ENCODE results near the gene MPEG1.
A peak's percentile ranks its signal among the peaks of the same experiment; 100 is the strongest.

Gene MPEG1, protein sequence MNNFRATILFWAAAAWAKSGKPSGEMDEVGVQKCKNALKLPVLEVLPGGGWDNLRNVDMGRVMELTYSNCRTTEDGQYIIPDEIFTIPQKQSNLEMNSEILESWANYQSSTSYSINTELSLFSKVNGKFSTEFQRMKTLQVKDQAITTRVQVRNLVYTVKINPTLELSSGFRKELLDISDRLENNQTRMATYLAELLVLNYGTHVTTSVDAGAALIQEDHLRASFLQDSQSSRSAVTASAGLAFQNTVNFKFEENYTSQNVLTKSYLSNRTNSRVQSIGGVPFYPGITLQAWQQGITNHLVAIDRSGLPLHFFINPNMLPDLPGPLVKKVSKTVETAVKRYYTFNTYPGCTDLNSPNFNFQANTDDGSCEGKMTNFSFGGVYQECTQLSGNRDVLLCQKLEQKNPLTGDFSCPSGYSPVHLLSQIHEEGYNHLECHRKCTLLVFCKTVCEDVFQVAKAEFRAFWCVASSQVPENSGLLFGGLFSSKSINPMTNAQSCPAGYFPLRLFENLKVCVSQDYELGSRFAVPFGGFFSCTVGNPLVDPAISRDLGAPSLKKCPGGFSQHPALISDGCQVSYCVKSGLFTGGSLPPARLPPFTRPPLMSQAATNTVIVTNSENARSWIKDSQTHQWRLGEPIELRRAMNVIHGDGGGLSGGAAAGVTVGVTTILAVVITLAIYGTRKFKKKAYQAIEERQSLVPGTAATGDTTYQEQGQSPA

DNA sequence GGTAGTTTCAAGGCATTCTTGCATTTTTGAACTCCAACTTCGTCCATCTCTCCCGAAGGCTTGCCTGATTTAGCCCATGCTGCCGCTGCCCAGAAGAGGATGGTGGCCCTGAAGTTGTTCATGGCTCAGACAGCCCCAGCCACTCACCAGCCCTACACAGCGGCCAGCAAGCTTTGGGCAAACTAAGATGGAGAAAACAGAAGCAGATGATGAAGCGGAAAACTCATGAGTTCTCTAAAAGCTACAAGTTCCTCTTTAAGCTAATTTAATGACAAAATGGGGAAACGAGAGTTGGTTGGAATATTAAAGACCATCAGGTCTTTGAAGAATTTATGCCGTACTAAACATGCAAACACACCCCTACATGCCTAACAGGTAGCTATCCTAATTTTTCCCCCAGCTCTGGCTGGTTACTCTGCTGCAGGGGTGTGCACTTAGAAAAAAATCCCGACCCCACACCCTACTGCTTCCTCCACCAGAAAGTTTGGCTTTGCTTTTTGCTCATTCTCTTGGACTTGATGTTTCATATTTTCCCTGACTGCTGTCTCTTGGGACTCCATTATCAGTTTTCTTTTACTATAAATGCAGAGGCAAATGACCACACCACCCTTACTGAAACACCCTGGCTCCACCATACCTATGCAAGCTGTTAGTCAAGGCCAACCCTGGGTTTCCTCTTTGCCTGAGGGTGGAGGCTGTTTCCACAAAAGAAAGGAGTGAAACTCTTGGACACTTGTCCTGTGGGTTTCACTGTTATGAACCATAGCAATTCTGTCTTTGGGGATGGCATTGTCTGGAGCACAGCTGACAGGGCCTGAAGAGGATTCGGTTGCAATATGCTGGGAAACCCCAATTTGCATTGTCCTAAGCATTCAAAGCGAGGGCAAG is at the start of gene MPEG1:
Gene MPEG1, minus strand, starts transcription at position 184 of the 888 bp plus-strand sequence. Its CDS starts 62 bp downstream, at position 122.
- DNase-seq (ENCODE audit: low read depth) = no peak

DNA sequence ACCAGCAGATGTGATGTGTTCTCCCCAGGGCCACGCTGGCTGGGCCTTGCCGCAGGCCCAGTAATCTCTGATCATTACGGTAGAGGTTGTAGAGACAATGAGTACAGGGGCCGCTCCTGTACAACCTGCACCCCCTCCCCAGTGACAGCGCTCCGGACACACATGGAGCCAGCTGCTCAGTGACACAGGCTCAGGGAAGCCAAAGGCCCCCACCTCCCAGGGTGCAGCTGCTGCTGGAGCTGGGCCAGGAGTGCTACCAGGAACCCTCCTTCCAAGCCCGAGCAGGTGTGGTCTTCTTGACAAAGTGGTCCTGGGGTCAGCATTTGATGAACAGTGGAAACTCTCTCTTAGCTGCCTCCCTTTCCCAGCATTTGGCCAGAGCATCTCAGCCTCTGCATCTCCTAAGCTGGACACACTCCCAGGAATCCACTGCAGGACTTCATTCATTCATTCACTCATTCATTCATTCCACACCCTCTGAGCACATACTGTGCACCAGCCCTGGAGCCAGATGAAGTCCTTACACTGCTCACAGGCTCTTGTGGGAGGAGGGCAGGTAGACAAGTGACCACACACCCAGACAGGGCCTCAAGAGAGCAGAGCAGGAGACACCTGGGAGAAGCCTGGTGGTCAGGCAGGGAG is 49.6 kb upstream of the MPEG1 start:
- DNase-seq (ENCODE audit: low read depth) = no peak

DNA sequence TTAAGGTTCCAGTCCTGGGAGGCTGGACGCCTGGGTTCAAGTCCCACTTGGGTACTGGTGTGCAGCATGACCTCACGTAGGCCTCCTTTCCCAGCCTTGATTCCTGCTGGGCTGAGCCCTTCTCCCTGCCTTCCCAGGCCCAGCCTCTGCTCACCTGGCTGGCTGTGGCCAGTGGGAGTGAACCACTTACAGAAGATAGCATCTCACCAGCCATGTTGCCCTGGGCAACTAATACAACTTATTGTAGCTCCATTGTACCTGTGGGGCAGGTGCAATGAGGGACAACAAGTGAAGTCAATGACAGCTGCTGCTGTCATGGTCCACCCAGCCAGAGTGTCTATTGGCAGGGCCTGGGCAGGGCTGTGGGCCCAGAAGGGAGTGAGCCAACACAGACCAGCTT is 48.4 kb upstream of the MPEG1 start:
- no peak for DNase-seq (ENCODE audit: low read depth)

- no peak for DNase-seq (ENCODE audit: low read depth)
Observed at GRCh38 chr11:59259867-59260475, 47.2 kb upstream of the MPEG1 start.

DNA sequence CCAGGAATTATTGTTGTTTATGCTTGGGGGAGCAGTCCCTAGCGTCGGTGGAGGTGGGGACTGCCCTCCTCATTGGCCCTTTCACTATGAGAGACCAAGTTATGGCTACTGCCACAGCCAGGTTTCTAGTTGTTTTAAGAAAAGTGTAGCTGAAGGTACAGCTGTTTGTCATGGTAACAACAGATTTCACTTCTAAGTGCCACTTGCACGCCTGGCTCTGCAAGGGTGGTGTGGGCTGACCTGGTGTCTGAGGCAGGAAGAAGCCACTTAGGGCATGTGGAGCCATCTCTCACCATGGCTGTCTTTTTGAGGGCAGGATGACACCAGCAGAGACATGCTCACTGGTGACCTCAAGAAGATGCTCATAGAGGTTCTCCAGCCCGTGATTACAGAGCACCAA is 46.3 kb upstream of the MPEG1 start:
- DNase-seq (ENCODE audit: low read depth) = no peak

DNA sequence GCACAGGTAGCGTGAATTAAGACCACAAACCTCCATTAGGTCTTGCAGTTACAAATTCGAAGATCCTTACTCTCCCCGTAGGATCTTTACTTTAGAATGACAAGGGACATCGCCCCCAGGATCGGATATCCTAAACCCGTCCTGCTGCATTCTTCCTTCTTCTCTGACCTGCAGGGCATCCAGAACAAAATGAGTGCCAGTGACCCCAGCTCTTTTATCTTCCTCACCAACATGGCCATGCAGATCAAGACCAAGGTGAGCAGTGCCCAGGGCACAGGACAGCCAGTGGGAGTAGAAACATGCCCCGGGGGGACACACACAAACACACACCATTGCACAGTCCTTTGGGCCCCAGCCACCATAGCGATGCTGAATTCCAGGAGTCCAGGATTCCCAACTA is 42.6 kb upstream of the MPEG1 start:
- DNase-seq (ENCODE audit: low read depth) = no peak

DNA sequence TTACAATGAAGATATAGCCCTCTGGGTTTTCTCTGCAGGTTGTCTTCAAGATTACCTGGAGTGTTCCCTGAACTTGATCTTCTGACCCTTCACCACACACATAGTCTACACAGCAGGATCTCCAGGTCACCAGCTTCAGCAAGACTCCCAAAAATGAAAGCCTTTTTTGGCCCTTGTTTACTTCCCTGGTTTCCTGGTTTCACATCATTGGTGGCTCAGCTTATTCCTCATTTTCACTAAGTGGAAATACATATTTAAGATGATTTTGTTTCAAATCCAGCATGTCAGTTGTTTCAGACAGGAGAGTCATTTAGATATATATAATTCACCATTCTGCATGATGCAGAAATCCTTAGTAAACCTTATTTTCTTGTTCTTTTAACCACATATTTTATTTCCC is 41.6 kb upstream of the MPEG1 start:
- no peak for DNase-seq (ENCODE audit: low read depth)

DNA sequence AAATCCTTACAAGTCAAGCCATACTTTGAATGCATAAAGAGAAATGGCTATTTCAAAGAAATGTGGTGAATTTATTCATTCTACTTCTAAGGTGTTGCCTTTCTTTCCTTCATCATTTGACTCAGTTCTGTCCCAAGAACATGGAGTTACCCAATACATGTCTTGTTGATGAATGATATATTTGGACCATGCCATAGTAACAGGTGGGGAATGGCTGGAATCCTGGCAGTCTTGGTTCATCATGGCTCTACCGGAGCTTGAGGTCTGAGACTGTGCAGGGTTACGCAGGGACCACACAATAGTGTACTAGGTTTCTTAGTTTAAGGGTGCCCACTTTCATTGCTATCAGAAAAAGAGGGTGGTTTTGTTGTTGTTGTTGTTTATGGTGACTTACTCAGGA is 40.3 kb upstream of the MPEG1 start:
- no peak for DNase-seq (ENCODE audit: low read depth)

DNA sequence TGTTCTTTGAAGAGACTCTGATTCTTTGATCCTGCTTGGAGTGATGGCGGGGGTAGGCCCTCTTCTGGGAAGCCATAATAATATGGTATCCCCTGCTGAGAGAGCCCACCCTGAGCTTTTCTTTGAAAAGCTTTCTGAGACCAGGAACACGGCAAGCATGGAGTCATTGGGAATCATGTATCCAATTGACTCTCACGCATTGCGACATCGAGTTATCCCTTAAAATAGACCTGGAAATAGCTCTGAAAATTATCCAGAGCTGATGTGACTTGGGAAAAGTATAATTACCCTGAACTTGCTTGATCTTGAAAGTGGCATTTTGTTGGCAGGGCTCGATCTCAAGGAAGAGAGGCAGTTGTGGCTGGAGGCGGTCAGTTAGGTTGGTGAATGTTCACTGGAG is 36.8 kb upstream of the MPEG1 start:
- DNase-seq (ENCODE audit: low read depth) = no peak

- DNase-seq (ENCODE audit: low read depth) = peak; percentile 28
Observed at GRCh38 chr11:59247531-59248227, 35.0 kb upstream of the MPEG1 start.

DNA sequence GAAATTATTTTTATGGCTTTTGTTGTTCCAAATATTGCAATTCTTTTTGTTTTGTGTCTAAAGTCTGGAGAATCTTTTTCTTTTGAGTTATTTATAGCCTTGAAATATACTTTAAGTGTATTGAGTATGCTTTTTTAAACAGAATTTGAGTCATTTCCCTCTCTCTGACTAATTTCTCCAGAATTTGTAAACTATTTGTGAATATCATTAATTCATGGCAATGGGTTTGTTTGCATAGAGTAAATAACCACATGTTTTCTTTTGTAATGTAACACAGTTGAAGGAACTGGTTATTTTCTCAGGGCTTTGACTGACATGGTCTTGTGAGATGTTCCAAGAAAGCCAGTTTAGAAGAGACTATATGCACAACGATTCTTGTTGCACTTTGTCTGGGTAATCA is 30.9 kb upstream of the MPEG1 start:
- DNase-seq (ENCODE audit: low read depth) = peak; percentile 37

GRCh38 chr11:59240322-59240721 is 27.6 kb upstream of the MPEG1 start:
- DNase-seq (ENCODE audit: low read depth) = no peak

DNA sequence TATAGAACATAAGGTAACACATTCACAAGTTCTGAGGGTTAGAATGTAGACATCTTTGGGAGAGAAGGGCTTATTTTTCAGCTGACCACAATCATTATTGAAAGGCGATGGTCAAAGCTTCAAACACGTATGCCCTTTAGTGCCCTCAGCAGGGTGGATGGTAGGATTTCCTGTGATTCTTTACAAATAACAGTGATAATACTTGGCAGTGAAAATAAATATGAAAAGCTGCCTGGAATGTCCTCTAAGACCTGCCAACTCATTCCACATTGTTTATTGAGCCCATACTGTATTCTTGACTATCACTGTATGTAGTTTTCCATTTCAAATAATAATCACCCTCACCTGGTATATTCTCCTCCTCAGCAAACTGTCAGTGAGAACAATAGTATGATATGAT is 13.7 kb upstream of the MPEG1 start:
- no peak for DNase-seq (ENCODE audit: low read depth)

DNA sequence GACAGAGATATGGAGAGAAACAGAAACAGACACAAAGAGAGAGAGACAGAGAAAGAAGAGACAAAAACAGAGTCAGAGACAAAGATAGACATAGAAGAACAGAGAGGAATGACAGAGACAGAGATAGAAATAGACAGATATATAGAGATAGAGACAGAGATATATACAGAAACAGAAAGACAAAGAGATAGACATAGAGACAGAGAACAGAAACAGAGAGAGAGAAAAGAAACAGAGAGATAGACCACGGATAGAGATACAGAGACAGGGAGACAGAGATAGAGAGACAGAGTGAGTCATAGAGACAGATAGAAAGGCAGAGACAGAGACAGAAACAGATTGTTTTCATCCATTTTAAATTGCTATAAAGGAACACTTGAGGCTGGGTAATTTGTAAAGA is 12.3 kb upstream of the MPEG1 start:
- no peak for DNase-seq (ENCODE audit: low read depth)

GRCh38 chr11:59224351-59224928 is 11.7 kb upstream of the MPEG1 start:
- DNase-seq (ENCODE audit: low read depth) = no peak

DNA sequence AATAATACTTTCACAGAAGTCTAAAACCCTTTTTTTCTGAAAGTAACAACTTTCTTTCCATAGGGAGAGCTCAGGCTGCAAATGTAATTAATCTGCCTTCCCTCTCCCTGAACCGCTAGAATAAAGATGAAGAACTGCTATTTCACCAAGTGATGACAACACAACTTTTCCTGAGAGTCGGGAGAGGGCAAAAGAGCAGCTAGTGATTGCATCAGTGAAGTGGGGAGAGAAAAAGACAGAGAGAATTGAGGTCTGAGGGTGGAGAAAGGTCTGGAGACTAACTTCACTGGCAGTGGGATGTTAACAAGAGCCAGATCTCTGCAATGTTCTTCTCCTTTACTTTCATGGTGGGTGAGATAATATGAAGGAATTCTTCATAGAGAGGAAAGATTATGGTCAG is 10.9 kb upstream of the MPEG1 start:
- DNase-seq (ENCODE audit: low read depth) = no peak

DNA sequence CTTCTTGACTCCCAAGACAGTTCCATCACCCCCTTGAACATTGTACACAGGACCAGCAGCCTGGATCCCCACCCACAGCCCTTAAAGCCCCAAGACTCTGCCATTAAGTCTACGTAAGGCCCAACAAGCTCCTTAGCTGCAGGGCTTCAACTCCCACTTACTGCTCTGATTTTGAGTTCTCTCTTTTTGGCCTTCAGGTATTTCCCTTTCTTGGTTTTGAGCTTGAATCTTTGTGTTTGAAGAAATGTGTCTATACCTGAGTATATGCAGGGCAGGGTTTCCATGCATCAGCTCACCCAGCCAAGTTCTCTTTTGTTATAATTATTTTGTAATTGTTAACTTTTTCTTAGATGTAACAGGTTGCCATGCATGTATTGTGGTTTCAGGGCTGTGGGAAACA is 10.4 kb upstream of the MPEG1 start:
- no peak for DNase-seq (ENCODE audit: low read depth)

GRCh38 chr11:59222464-59223060 is 9.8 kb upstream of the MPEG1 start:
- DNase-seq (ENCODE audit: low read depth) = no peak

- DNase-seq (ENCODE audit: low read depth) = peak; percentile 80
Observed at GRCh38 chr11:59221441-59221840, 8.7 kb upstream of the MPEG1 start.

GRCh38 chr11:59219836-59220235 is 7.1 kb upstream of the MPEG1 start:
- DNase-seq (ENCODE audit: low read depth) = no peak
